Progenitor cell of endocrine pancreas (in vitro differentiated cells): ENCODE measurements around the gene ASMT. TPM values are rescaled to one million over a fixed set of nuclear protein-coding genes. Genes with fewer than 3 reads are reported as not detected.
"Not testable (repeated sequence)": the region's sequence is repeated elsewhere in the genome, so short reads cannot be mapped to it uniquely, and the experiment has no call there.

Experiments
- DNase-seq: peaks from one replicate; pipeline ENCODE4 v3.0.0; 2021; ENCODE audit warnings: low spot score; ENCODE audit not compliant: unreplicated experiment
- H3K27ac Mint-ChIP-seq: 2 replicates; pipeline ENCODE4 v1.8.0; 2021; ENCODE audit warnings: mild to moderate bottlenecking, moderate library complexity, mixed read lengths
- H3K27me3 Mint-ChIP-seq: 2 replicates; pipeline ENCODE4 v1.8.0; 2021; ENCODE audit warnings: mixed read lengths
- H3K36me3 Mint-ChIP-seq: 2 replicates; pipeline ENCODE4 v1.8.0; 2022; ENCODE audit warnings: mixed read lengths; ENCODE audit not compliant: insufficient read depth
- H3K4me1 Mint-ChIP-seq: 2 replicates; pipeline ENCODE4 v1.8.0; 2021; ENCODE audit warnings: low read depth, mixed read lengths
- H3K4me3 Mint-ChIP-seq: 2 replicates; pipeline ENCODE4 v1.8.0; 2021; ENCODE audit warnings: low read depth, mild to moderate bottlenecking, moderate library complexity, mixed read lengths
- H3K9me3 Mint-ChIP-seq: 2 replicates; pipeline ENCODE4 v1.8.0; 2021; ENCODE audit warnings: low read depth, mixed read lengths
- total RNA-seq: library from RNA; stranded (reverse); gene quantifications from 2 replicates; pipeline ENCODE4 v1.2.1, GENCODE V29; 2021
- TF ChIP-seq, protein P1 (sequence below): fragments of 200-600 bp; sonication (generic); IDR thresholded peaks from one replicate; pipeline ENCODE4 v1.5.0; 2021; ENCODE audit warnings: antibody characterized with exemption, mild to moderate bottlenecking; ENCODE audit not compliant: unreplicated experiment

The ASMT gene
- total RNA-seq, 1 donor from 2014 or later = 0.36 TPM

DNA sequence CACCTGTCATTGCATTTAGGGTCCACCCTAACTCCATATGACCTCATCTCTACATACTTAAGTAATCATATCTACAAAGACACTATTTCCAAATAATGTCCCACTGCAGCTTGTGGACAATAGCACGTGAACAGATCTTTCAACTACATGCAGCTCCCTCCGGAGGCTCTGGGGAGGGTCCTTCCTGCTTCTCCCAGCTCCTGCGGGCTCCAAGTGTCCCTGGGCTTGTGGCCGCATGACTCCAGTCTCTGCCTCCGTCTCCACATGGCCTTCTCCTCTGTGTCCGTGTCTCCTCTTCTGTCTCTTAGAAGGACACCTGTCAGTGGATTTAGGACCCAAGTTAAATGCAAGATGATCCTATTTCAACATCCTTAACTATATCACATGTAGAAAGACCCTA lies 52.7 kb downstream of the ASMT start:
- TF ChIP-seq, protein P1, sequence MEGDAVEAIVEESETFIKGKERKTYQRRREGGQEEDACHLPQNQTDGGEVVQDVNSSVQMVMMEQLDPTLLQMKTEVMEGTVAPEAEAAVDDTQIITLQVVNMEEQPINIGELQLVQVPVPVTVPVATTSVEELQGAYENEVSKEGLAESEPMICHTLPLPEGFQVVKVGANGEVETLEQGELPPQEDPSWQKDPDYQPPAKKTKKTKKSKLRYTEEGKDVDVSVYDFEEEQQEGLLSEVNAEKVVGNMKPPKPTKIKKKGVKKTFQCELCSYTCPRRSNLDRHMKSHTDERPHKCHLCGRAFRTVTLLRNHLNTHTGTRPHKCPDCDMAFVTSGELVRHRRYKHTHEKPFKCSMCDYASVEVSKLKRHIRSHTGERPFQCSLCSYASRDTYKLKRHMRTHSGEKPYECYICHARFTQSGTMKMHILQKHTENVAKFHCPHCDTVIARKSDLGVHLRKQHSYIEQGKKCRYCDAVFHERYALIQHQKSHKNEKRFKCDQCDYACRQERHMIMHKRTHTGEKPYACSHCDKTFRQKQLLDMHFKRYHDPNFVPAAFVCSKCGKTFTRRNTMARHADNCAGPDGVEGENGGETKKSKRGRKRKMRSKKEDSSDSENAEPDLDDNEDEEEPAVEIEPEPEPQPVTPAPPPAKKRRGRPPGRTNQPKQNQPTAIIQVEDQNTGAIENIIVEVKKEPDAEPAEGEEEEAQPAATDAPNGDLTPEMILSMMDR = no peak
- Mint-ChIP-seq H3K9me3 (peaks cover 4% of the 10 kb centered on the region), H3K4me1 (no peaks in the 10 kb centered on the region), H3K27ac (no peak overlapping the region), H3K36me3 (no peaks in the 10 kb centered on the region), H3K4me3 (no peak overlapping the region), H3K27me3 (no peaks in the 10 kb centered on the region)
- DNase-seq = no peak

DNA sequence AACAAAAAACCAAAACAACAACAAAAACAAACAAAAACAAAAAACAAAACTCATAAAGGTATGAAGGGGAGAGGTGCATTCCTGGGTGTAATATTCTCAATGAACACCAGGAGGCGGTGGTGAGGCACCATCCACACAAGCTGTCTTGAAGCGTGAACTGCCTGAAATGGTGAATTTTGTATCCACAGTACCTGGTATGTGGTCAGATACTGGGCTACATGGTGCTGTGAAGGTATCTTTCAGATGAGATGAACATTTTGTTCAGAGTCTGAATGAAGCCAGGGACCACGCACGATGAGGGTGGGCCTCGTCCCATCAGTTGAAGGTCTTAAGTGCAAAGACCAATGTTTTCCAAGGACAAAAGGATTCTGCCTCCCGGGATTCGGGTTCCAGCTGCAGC lies 58.5 kb downstream of the ASMT start:
- Mint-ChIP-seq H3K4me3 (no peak overlapping the region), H3K4me1 (no peaks in the 10 kb centered on the region), H3K27me3 (no peaks in the 10 kb centered on the region), H3K36me3 (no peaks in the 10 kb centered on the region), H3K27ac (no peak overlapping the region), H3K9me3 (peaks cover 4% of the 10 kb centered on the region)
- no peak for DNase-seq
- TF ChIP-seq, protein P1 = peak; percentile 72

DNA sequence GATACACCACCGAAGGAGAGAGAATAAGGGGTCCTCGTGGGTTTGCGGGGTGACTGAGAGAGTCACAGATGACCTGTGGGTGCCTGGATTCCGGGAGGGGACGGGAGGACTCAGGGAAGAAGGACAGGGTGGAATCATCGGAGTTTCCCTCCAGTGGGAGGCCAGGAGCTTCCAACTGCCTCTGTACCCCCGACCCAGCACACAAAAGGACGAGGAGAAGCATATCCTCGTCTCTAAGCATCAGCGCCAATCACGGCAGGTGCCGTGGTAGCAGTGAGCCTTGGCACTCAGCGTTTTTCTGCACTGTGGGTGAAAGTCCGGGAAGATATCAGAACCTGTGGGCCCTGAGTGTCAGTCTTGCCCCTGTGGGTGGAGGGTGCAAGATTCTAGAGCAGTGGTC lies 62.0 kb downstream of the ASMT start:
- Mint-ChIP-seq H3K4me1 (no peaks in the 10 kb centered on the region), H3K36me3 (no peaks in the 10 kb centered on the region), H3K27me3 (peaks cover 3% of the 10 kb centered on the region), H3K27ac (no peak overlapping the region), H3K9me3 (no peaks in the 10 kb centered on the region), H3K4me3 (no peak overlapping the region)
- no peak for DNase-seq
- TF ChIP-seq, protein P1 = no peak

DNA sequence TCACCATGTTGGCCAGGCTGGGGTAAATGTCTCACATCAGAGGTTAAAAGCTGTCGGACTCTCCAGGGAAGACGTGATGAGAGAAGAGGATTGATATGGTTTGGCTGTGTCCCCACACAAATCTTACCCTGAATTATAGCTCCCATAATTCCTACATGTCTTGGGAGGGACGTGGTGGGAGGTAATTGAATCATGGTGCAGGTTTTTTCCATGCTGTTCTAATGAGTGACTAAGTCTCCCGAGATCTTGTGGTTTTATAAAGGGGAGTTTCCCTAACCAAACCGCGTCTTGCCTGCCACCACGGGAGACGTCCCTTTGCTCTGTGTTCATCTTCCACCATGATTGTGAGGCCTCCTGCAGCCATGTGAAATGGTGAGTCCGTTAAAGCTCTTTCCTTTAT lies 64.4 kb downstream of the ASMT start:
- DNase-seq = no peak
- Mint-ChIP-seq H3K4me1 (no peaks in the 10 kb centered on the region), H3K27me3 (peaks cover 7% of the 10 kb centered on the region), H3K4me3 (no peak overlapping the region), H3K27ac (no peak overlapping the region), H3K9me3 (no peaks in the 10 kb centered on the region), H3K36me3 (no peaks in the 10 kb centered on the region)
- TF ChIP-seq, protein P1 = no peak

DNA sequence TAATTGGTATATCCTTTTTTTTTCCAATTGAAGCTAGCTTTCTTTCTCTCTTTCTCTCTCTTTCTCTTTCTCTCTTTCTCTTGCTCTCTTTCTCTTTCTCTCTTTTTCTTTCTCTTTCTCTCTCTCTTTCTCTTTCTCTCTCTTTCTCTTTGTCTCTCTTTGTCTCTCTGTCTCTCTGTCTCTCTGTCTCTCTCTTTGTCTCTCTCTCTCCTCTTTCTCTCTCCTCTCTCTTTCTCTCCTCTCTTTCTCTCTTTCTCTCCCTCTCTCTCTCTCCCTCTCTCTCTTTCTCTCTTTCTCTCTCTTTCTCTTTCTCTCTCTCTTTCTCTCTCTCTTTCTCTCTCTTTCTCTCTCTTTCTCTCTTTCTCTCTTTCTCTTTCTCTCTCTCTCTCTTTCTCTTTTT lies 66.6 kb downstream of the ASMT start:
- H3K9me3 Mint-ChIP-seq = no peaks in the 10 kb centered on the region
- no peak overlapping the region for H3K4me3 Mint-ChIP-seq
- H3K4me1 Mint-ChIP-seq = no peaks in the 10 kb centered on the region
- no peak overlapping the region for H3K27ac Mint-ChIP-seq
- DNase-seq = no peak
- no peaks in the 10 kb centered on the region for H3K36me3 Mint-ChIP-seq
- TF ChIP-seq, protein P1 = no peak
- H3K27me3 Mint-ChIP-seq = peaks cover 7% of the 10 kb centered on the region

DNA sequence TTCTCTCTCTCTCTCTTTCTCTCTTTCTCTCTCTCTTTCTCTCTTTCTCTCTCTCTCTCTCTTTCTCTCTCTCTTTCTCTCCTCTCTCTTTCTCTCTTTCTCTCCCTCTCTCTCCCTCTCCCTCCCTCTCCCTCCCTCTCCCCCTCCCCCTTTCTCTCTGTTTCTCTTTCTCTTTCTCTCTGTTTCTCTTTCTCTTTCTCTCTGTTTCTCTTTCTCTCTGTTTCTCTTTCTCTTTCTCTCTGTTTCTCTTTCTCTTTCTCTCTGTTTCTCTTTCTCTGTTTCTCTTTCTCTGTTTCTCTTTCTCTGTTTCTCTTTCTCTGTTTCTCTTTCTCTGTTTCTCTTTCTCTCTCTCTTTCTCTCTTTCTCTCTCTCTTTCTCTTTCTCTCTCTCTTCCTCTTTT lies 67.0 kb downstream of the ASMT start:
- DNase-seq, H3K9me3 Mint-ChIP-seq, H3K4me1 Mint-ChIP-seq, H3K27me3 Mint-ChIP-seq, H3K36me3 Mint-ChIP-seq, H3K4me3 Mint-ChIP-seq, H3K27ac Mint-ChIP-seq: not testable (repeated sequence)

DNA sequence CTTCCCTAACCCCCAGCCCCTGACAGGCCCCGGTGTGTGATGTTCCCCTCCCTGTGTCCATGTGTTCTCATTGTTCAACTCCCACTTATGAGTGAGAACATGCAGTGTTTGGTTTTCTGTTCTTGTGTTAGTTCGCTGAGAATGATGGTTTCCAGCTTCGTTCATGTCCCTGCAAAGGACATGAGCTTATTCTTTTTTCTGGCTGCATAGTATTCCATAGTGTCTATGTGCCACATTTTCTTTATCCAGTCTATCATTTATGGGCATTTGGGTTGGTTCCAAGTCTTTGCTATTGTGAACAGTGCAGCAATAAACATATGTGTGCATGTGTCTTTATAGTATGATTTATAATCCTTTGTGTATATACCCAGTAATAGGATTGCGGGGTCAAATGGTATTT lies 67.6 kb downstream of the ASMT start:
- not testable (repeated sequence) for H3K4me1 Mint-ChIP-seq, H3K4me3 Mint-ChIP-seq

DNA sequence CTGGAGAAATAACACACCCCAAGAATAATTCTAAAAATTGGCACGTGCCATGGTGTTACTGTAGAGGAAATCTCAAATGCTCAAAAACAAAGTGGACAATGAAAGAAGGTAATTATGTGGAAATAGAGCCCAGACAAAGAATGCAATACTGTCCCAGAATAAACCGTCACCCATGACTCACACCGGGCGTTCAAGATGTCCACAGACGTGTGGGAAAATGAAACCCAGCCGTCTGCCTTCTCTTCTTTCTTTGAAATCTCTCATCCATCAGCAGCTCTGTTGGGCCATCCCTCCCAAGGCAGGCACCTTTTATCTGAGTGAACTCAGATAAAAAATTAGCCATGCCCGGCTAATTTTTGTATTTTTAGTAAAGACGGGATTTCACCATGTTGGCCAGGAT lies 70.0 kb downstream of the ASMT start:
- H3K27me3 Mint-ChIP-seq, H3K36me3 Mint-ChIP-seq, H3K4me1 Mint-ChIP-seq, H3K27ac Mint-ChIP-seq, H3K4me3 Mint-ChIP-seq, H3K9me3 Mint-ChIP-seq, DNase-seq: not testable (repeated sequence)

More for the DNA sequence above, 67.6 kb downstream of the ASMT start:
- not testable (repeated sequence) for H3K27me3 Mint-ChIP-seq, H3K9me3 Mint-ChIP-seq, H3K36me3 Mint-ChIP-seq, H3K27ac Mint-ChIP-seq, DNase-seq

DNA sequence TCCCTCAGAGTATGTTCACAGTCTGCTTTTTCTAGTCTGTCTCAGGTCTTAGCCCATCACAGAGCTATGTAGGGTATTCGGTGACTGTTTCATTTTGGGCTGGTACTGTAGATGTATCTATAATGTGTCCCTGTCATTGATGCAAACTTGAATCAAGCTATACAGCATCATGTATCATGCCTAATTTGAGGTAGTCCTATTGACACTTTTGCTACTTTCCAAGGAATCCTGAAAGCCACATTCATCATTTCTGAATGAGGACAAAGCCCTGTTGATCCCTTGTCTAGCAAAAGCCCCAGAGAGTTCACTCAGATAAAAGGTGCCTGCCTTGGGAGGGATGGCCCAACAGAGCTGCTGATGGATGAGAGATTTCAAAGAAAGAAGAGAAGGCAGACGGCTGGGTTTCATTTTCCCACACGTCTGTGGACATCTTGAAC lies 70.6 kb downstream of the ASMT start:
- H3K27me3 Mint-ChIP-seq, H3K36me3 Mint-ChIP-seq, H3K4me3 Mint-ChIP-seq, H3K9me3 Mint-ChIP-seq, H3K27ac Mint-ChIP-seq, H3K4me1 Mint-ChIP-seq, DNase-seq: not testable (repeated sequence)
